Stimulated activated CD4-positive, alpha-beta T cell treated with anti-CD3 and anti-CD28 coated beads, Interleukin-1b, Interleukin-23, amount 100 ng/mL, for 4 hours (primary cell): Measurements from ENCODE around the gene VPS18.
"Not testable (repeated sequence)": the region's sequence is repeated elsewhere in the genome, so short reads cannot be mapped to it uniquely, and the experiment has no call there.

Source experiments
- DNase-seq, 2 donors: peaks; one replicate each; pipeline ENCODE4 v3.0.0-alpha.2; 2020; ENCODE audit warnings: low read depth in 2 of 2

VPS18 gene, protein sequence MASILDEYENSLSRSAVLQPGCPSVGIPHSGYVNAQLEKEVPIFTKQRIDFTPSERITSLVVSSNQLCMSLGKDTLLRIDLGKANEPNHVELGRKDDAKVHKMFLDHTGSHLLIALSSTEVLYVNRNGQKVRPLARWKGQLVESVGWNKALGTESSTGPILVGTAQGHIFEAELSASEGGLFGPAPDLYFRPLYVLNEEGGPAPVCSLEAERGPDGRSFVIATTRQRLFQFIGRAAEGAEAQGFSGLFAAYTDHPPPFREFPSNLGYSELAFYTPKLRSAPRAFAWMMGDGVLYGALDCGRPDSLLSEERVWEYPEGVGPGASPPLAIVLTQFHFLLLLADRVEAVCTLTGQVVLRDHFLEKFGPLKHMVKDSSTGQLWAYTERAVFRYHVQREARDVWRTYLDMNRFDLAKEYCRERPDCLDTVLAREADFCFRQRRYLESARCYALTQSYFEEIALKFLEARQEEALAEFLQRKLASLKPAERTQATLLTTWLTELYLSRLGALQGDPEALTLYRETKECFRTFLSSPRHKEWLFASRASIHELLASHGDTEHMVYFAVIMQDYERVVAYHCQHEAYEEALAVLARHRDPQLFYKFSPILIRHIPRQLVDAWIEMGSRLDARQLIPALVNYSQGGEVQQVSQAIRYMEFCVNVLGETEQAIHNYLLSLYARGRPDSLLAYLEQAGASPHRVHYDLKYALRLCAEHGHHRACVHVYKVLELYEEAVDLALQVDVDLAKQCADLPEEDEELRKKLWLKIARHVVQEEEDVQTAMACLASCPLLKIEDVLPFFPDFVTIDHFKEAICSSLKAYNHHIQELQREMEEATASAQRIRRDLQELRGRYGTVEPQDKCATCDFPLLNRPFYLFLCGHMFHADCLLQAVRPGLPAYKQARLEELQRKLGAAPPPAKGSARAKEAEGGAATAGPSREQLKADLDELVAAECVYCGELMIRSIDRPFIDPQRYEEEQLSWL

DNA sequence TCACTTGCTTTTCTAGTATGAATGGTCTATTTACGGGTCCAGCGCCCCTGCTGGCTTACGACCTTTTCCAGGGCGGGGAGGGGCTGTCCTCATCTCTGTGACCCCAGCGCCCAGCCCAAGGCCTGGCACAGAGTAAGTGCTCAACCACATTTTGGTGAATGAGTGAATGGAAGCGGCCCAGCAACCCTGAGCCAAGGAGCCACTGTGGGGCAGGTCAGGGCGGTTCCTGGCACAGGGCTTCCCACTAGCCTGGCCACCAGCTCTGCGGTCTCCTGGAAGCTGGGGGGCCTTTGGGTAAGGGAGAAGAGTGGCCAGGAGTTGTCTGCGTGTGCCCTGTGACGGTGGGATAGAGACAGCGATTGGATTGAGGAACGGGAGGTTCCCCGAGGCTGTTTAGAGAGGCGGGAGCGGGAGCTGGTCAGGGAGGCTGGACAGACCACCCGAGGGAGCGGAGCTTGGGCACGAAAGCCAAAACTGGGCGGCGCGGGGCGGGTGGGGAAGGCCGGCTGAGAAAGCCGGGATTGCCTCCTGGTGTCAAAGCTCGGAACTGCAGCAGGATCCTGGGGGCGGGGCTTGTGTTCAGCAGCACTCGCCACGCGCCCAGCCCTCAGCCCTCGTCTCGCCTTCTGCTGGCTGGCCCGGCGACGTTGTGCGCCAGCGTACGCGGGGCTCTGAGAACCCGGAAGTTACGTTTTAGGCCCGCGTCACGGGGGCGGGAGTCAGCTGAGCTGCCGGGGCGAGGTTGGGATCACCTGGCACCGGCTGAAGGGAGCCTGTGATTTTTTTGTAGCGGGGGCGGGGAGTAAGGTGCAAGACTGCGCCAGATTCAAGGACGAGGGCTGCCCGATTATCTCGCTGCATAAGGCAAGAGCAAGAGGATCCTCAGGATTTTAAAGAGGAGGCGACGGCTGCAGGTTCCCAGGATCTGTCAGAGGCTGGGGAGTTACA, at the start of gene VPS18:
Gene VPS18, plus strand, starts transcription at position 718 of the 948 bp plus-strand sequence. CDS start 319 bp downstream, outside the sequence.
- DNase-seq, result peak; percentile 99 to 100

DNA sequence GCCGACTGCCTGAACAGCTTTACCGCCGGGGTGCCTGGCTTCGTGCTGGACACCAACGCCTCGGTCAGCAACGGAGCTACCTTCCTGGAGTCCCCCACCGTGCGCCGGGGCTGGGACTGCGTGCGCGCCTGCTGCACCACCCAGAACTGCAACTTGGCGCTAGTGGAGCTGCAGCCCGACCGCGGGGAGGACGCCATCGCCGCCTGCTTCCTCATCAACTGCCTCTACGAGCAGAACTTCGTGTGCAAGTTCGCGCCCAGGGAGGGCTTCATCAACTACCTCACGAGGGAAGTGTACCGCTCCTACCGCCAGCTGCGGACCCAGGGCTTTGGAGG, 49.6 kb upstream of the VPS18 start:
- DNase-seq, result peak; percentile 20 to 32

DNA sequence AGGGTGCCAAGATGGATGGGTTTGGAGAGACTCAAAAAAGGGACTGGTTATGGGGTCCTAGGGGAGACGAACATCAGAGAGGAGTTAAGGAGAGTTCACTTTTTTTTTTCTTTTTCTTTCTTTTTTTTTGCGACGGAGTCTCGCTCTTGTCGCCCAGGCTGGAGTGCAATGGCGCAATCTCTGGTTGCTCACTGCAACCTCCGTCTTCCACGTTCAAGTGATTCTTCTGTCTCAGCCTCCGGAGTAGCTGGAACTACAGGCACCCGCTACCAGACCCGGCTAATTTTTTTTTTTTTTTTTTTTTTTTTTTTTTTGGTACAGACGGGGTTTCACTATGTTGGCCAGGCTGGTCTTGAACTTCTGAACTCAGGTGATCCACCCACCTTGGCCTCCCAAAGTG, 49.2 kb upstream of the VPS18 start:
- DNase-seq, result no peak

DNA sequence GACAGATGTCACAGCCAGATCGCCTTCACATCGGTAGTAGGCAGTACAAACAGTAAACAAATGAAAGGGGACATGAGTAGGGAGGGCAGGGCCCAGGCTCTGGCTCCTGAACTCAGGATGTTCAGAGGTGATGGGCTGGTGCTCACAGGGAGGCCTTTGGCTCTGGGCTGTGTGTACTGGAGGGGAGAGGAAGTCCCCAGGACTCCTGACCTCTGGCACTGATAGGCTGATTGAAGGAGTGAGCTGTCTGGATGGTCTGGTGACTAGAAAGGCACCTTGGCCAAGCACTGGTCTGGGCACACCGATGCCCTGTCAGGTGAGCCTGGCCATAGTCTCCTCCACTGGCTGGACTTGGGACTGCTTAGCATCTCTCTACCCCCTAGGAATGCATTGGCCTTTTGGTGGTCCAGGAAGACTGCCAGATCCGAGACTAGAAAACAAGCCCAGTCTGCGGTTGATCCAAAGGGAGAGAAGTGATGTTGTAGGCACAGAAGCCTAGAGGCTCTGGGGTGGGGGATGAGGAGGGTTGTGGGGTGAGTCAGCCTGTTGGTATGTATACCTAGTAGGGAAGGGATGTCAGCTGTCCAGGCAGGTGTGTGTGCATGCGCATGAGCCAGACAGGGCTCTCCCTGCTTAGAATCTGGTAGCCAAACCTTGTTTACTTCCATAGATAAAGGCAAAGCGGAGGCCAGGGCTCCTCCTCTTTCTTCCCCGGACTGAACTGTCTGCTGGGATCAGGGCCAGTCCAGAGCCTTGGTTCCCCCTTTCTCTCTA, 48.6 kb upstream of the VPS18 start:
- DNase-seq, result no peak

DNA sequence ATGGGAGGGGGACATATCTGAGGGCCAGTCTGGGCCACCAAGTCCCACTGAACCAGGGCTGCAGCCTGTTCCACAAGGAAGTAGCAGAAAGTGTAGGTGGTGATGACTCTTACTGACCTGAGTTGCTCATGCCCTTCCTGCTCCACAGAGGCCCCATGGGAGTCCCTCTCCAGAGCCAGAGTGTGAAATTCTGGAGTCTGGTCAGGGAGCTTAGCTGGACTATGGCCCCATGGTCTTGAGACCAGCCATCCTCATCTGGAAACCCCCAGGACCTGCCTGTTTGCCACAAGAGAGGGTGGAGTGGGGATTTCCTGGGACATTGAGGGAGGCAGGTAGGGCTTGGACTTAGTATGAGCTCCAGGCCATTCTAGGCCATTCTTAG, 47.4 kb upstream of the VPS18 start:
- DNase-seq, result no peak

DNA sequence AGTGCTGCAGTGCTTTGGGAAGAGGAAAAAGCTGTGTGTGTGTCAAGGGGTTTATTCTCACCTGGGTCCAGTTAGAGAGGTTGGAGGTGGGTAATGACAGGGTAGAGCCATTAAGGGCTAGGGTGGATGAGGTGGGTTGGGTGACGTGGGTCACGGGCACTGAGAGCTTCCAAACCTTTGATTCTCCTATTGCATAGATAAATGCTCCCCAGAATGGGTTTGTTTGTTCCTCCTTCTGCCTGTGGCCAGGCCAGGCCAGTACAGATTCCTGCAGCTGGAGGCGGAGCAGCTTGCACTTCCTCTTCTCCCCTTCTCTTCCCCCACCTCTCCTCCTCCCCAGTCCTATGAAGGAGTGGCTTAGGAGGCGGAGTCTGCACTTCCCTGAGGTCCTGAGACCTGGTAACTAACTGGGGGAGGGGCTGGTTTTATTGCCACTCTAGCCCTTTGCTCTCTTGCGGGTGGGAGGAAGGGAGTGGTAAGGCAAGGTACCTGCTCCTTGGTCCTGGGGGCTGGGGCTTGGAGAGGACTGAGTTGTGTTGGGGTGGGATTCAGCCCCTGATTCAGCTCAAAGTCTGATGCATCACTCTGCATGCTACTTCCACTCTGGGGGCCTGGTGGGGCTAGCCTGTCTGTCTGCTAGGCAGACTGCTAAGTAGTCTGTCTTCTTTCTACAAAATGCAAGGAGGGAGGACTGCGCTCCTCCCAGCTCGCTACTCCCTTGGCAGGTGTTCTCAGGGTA, 46.9 kb upstream of the VPS18 start:
- DNase-seq, result no peak

DNA sequence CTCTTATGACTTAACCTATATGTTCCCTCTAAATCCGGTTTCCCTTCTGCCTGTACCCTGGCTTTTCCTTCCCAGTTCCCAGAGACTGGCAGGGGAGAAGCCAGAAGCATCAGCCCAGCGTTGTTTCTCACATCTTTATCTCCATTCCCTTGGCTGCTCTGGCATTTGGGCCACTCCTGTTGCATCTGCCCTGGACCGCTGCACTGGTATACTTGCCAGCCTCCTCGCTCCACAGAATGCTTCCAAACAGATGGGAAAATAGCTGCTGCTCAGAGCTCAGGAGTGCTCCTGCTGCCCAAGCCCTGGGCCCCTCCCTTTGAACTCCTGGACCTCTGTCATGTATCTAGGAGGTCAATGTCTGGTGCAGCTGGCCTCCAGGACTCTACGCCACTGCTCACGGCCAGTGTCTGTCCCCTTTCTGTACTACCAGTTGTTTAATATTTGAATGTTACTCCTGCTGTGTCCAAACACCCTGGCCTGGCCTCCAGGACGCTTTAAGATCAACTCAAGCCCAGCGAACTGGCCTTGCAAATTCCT, 43.6 kb upstream of the VPS18 start:
- no peak for DNase-seq

DNA sequence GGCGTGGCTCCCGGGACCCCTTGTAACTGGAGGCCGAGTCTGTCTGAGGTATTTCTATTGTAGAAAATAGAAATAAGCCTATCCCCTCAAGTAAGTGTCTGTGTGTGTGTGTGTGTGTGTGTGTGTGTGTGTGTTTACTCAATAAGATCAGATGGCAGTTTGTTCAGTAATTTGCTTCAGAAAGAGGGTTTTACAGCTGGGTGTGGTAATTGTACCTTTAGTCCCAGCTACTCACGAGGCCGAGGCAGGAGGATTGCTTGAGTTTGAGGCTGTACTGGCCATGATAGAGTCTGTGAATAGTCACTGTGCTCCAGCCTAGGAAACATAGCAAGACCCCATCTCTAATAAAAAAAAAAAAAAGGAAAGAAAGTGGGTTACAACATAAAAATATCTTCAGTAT, 41.7 kb upstream of the VPS18 start:
- no peak for DNase-seq

DNA sequence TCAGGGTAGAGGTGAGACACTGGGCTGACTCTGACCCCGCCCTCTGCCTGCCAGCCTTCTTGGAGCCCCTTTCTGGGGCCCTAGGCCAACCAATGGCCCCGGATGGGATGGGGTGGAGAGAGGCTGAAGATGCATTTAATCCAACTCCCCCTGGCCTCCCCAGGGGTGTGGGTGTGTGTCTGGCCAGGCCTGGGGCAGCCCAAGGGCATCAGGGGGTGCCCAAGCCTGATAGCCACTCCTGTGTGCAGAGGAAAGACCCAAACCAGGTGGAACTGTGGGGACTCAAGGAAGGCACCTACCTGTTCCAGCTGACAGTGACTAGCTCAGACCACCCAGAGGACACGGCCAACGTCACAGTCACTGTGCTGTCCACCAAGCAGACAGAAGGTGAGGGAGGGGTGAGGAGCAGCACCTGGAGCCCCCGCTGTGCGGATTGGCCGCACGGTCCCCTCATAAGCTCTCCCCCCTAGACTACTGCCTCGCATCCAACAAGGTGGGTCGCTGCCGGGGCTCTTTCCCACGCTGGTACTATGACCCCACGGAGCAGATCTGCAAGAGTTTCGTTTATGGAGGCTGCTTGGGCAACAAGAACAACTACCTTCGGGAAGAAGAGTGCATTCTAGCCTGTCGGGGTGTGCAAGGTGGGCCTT, 40.9 kb upstream of the VPS18 start:
- no peak for DNase-seq

DNA sequence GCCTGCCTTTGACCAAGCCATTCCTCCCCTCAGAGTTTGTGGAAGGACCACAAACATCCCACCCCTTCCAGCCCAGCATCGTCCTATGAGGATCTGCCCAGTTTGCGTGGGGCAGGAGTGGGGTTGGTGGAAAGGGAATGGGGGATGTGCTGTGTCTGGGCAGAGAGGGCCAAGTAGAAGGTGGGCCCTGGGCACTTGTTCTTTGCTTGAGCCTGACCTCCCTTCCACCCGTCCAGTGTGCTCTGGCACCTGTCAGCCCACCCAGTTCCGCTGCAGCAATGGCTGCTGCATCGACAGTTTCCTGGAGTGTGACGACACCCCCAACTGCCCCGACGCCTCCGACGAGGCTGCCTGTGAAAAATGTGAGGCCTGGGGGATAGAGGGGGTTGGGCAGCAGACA, 40.1 kb upstream of the VPS18 start:
- DNase-seq, result no peak

DNA sequence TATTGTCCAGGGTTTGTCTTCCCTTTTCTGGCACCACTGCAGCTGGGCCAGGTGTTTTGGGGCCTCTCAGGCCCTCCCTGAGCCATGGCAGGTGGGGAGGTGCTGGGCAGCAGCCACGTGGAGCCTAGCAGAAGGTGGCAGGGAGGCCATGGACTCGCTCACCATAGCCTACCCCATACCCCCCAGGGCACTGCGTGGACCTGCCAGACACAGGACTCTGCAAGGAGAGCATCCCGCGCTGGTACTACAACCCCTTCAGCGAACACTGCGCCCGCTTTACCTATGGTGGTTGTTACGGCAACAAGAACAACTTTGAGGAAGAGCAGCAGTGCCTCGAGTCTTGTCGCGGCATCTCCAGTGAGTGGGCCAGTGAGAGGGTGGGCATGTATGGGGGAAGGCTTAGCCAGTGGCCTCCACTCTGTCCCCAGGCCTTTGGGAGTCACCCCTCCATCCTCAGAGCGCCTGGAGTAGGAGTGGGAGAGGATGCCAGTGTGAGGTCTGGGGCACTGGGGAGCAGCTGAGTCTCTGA, 38.5 kb upstream of the VPS18 start:
- no peak for DNase-seq

DNA sequence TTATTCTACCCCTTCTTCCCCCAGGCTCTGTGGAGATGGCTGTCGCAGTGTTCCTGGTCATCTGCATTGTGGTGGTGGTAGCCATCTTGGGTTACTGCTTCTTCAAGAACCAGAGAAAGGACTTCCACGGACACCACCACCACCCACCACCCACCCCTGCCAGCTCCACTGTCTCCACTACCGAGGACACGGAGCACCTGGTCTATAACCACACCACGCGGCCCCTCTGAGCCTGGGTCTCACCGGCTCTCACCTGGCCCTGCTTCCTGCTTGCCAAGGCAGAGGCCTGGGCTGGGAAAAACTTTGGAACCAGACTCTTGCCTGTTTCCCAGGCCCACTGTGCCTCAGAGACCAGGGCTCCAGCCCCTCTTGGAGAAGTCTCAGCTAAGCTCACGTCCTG, 37.5 kb upstream of the VPS18 start:
- no peak for DNase-seq

DNA sequence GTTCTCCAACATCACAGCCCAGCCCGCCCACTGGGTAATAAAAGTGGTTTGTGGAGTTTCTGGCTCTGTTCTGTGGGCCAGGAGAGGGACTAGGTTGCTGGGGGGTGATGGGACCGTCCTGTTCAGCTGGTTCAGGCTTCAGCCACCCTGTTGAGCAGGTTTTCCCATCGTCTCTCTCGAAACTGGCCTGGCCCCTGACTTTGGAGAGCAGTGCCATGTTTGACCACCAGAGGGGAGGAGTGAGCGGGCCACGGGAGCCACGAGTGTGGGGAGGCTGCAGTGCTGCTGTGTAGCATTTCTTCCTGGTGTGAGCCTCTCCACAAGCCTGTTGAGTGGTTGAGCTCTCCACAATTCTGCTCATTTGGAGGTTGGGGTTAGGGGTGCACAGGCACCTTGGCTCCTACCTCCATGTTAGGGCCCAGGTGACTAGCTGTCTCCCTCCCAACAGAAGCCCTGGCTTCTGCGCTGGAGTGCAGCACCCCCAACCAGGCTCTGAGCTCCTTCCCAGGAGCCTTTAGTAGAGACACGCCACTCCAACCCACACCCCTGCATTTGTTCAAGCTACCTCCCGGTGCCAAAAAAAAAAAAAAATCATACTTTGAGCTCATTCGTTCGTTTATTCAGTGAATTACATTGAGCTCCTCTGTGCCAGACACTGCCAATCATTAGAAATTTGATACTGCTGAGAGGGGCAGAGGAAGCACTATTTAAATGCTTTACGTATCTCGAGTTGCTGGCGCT, 36.5 kb upstream of the VPS18 start:
- DNase-seq, result peak; percentile 72 to 79

DNA sequence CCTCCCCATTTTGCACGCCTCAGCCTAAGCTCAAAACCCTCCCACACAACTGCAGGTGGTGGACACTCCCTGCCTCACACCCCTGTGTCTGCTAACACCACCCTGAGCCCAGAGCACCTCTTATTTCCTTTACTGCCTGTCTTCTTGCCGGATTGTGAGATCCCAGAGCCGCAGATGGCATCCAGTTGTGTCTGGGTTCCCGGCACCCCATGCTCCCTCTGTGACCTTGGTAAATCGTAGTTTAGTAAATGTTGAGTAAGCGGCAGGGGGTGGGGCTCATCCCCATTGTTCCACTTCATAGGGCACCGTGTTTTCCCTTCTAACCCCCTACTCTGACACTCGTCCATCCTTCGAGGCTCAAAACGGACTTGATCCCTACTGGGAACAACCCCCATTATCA, 35.5 kb upstream of the VPS18 start:
- no peak for DNase-seq

DNA sequence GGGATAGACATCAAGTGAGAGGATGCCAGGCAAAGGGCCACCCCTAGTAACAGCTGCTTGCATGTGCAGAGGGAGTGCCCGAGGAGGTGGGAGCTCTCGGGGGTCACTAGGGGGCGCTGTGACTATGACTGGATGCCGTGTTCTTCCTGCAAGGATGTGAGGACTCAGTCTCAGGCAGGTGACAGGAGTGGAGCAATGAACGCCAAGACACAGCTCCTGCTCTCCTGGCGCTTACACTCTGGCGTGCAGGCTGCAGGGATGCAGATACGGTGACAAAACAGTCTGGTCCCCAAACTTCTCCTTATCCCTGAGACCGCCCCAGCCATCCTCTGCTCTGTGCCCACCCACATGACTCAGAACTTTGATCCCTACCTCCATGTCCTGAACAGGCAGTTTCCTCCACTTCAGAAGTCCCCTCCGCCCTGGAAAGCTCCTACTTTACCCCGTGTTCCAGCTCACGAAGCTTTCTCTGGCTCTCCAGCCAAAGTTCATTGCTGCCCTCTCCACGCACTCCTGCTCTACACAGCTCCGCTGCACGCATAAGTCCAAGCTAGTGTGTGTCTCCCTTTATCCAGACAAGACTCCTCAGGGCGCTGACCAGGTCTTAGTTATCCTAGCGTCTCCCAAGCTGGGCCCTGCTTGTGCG, 34.9 kb upstream of the VPS18 start:
- peak; percentile 75 to 84 for DNase-seq

DNA sequence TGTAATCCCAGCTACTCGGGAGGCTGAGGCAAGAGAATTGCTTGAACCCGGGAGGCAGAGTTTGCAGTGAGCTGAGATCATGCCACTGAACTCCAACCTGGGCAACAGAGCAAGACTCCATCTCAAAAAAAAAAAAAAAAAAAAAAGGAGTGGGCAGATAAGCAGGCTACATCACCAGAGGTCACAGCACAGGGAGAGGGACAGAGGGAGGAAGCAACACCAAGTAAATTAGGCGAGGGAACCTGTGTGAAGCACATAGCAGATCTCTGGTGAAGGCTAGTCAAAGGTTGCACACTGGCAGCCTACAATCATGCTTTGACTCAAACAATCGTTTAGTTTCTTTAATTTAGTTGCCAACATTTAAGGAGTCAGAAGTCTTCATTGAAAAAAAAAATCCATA, 33.1 kb upstream of the VPS18 start:
- DNase-seq, result not testable (repeated sequence)

DNA sequence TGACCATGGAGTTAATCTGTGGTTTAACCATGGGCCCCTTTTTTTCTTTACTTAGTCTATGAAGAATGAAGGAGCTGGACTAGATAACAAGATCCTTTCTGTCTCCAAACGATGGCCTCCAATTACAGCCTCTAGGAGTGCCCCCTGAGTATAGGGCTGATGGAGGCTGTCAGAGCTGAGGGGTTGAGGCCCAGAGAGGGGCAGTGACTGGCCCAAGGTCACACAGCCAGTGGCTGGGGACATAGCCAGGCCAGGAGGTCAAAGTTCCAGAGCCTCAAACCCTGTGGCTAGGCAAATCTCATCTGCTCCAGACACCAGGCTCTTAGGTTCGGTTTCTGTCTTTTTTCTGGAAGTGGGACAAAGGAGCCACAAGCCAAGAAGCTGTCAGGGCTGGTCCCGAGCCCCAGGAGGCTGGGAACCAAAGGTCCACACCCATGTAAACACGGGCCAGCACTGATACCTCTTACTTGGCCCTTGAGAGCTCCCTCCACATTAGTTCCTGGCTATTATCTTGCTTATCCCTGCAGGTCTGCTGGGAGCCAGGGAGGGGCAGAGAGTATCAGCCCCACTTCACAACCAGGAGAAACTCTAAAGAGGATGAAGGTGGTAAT, 30.5 kb upstream of the VPS18 start:
- DNase-seq, result no peak

DNA sequence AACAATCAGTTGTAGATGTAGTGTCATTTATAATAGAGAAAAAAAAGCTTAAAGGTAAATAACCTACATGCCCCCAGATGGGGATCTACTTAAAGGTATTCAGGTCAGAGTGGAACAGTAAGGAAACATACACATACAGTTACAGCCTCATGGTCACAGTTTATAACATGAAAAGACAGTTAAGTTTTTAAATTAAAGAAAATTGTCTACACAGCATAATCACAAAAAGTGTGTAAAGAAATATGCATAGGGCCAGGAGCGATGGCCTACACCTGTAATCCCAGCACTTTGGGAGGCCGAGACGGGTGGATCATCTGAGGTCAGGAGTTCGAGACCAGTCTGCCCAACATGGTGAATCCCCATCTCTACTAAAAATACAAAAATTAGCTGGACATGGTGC, 27.1 kb upstream of the VPS18 start:
- DNase-seq, result no peak
